Activated T-helper 1 cell treated with Interleukin-2 at 50 U/mL for 16 hours (primary cell): ENCODE data around the gene SLC25A19.
A peak's percentile ranks its signal among the peaks of the same experiment; 100 is the strongest.
"Not testable (repeated sequence)": the region's sequence is repeated elsewhere in the genome, so short reads cannot be mapped to it uniquely, and the experiment has no call there.

Source experiments
- DNase-seq: peaks from one replicate; pipeline ENCODE4 v3.0.0-alpha.2; 2020; ENCODE audit warnings: low read depth

SLC25A19 gene

GRCh38 chr17:75301502-75302206, 12.4 kb upstream of the SLC25A19 start:
- DNase-seq: no peak

GRCh38 chr17:75301049-75301448, 11.8 kb upstream of the SLC25A19 start:
- no peak for DNase-seq

GRCh38 chr17:75300280-75300679, 11.0 kb upstream of the SLC25A19 start:
- no peak for DNase-seq

GRCh38 chr17:75295201-75296158, 6.2 kb upstream of the SLC25A19 start:
- no peak for DNase-seq

- not testable (repeated sequence) for DNase-seq
Measured at GRCh38 chr17:75292810-75293448, 3.7 kb upstream of the SLC25A19 start.

GRCh38 chr17:75289832-75290337, 652 bp upstream of the SLC25A19 start:
- DNase-seq: peak; percentile 29

GRCh38 chr17:75288770-75289114, 491 bp downstream of the SLC25A19 start:
- no peak for DNase-seq

GRCh38 chr17:75288359-75288758, 874 bp downstream of the SLC25A19 start:
- DNase-seq: no peak

GRCh38 chr17:75287221-75287620, 2.0 kb downstream of the SLC25A19 start:
- no peak for DNase-seq

GRCh38 chr17:75285123-75285522, 4.1 kb downstream of the SLC25A19 start:
- no peak for DNase-seq

GRCh38 chr17:75280189-75280588, 9.0 kb downstream of the SLC25A19 start:
- DNase-seq: not testable (repeated sequence)

- no peak for DNase-seq
Measured at GRCh38 chr17:75277664-75278071, 11.6 kb downstream of the SLC25A19 start.

GRCh38 chr17:75273977-75274708, 15.1 kb downstream of the SLC25A19 start:
- no peak for DNase-seq

GRCh38 chr17:75272848-75273184, 16.4 kb downstream of the SLC25A19 start:
- no peak for DNase-seq

- no peak for DNase-seq
Measured at GRCh38 chr17:75271955-75272847, 17.0 kb downstream of the SLC25A19 start.

GRCh38 chr17:75271233-75271954, 17.8 kb downstream of the SLC25A19 start:
- peak; percentile 87 for DNase-seq

GRCh38 chr17:75270966-75271232, 18.3 kb downstream of the SLC25A19 start, which contains the start of gene MIF4GD:
Gene MIF4GD, minus strand, starts transcription at chr17:75271231. Its CDS starts 1,036 bp downstream, at chr17:75270195.
- DNase-seq: no peak

GRCh38 chr17:75270218-75270965, 18.8 kb downstream of the SLC25A19 start:
- no peak for DNase-seq

GRCh38 chr17:75269844-75270217, 19.4 kb downstream of the SLC25A19 start:
- DNase-seq: no peak
